HG03378 (cell line): ENCODE data around the gene MOCS2.

Source experiments
- ATAC-seq: cut with Tn5 transposase; IDR thresholded peaks from one replicate; pipeline ENCODE4 v1.9.1; 2021; ENCODE audit warnings: mild to moderate bottlenecking, moderate library complexity; ENCODE audit not compliant: unreplicated experiment

The MOCS2 gene

GRCh38 chr5:53095931-53096525, 13.5 kb downstream of the MOCS2 start:
- ATAC-seq = peak; percentile 86

DNA sequence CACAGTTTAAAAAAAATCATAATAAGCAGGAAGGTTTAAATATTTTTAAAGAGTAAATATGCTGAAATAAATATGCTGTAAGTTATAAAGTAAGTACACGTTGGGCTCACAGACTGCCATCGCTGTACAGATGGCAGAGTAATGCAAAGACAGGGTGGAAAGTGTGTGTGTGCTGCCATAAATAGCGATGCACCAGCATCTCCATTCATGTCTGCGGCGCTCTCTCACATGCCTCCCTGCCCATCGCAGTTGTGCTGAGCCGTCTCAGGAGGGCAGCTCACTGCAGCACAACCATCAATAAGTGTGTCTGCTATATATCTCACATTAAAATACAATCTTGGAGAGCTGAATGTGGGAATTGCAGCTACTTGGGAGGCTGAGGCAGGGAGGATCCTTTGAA, 14.3 kb downstream of the MOCS2 start:
- no peak for ATAC-seq

DNA sequence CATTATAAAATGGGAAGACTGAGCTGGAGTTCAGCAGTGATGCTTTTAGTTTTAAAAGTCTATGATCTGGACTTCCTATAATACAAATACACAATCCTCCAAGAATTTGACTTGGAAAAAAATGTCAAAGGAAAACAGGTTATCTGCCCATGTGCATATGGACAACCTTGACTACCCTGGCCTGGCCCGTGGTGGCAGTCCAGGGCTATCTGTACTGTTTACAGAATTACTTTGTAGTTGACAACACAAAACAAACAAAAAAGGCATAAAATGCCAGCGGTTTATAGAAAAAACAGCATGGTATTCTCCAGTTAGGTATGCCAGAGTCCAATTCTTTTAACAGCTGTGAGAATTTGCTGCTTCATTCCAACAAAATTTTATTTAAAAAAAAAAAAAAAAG, 17.3 kb downstream of the MOCS2 start:
- no peak for ATAC-seq

- no peak for ATAC-seq
Observed at GRCh38 chr5:53091289-53091688, 18.3 kb downstream of the MOCS2 start.

GRCh38 chr5:53090229-53090628, 19.3 kb downstream of the MOCS2 start:
- no peak for ATAC-seq

DNA sequence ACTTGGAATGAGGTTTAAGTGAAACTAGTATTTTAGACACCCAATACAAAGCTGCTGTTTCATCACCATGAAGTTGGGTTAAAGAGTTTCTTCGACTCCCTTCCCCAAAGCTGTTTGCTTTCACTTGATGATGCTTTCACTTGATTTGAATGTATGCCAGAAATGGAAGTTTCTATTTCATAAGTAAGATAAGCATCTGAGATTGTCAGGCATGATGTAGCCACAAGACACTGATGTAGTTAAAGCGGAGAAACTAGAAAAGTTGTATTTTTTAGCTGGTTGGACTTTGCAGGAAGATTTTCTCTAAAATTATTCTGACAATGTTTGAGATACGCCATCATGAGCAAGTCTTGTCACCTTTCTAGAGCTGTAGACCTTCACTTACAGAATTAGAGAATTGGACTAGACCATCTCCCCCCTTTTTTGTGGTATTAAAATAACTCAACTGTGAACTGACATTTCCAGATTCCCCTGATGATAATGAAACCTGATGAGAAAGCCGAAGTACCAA, 20.0 kb downstream of the MOCS2 start:
- peak; percentile 77 for ATAC-seq

- no peak for ATAC-seq
Observed at GRCh38 chr5:53087621-53088121, 21.9 kb downstream of the MOCS2 start.

GRCh38 chr5:53087171-53087570, 22.4 kb downstream of the MOCS2 start:
- no peak for ATAC-seq

DNA sequence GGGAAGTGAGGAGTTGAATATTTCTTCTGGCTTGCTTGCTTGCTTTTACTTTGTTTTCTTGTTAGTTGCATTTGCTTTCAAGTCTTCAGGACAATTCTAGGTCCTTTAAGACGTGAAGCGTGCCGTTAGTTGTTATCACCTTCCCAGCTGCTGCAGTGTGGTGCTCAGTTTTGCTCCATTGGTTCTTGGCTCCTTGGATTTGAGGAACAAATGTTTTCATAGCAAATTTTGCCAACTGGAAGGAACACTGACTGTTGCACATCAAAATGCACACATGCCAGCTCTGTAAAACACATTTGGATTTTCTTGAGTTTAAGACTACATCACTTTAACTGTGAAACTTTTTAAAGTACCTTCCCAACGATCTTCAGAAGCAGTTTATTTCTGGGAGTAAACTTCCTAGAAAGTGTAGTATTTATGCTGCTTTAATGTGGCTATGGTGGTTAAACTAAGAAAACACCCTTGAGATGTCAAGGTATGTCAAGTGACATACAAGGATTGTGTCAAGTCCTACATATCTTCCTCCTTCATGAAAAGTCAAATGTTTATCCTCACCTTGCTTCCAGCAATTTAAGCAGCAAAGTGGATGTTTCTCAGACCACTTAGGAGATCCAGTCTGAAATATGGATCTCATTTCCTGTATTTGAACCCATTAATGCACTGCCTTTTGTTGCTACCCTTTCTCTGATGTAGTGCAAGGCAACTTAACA, 24.9 kb downstream of the MOCS2 start:
- no peak for ATAC-seq

- ATAC-seq = no peak
Observed at GRCh38 chr5:53083927-53084326, 25.6 kb downstream of the MOCS2 start.

DNA sequence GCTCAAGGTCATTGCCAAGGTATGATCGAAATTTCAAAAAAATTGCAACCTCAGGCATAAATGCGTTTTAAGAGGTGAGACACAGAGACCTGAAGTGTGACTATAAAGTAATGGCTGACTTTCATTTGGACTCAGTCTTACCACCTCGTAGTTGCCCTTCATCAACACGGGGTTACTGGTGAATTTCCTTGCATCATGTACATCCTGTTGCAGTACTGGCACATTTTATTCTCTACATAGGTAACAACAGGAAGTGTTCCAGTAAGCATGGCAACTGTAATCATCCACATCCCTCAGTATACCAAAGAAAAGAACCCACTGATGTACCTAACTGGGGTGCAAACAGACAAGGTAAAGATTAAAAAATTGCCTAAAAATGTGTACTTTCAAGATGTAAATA, 29.3 kb downstream of the MOCS2 start:
- no peak for ATAC-seq

GRCh38 chr5:53076014-53076583, 33.5 kb downstream of the MOCS2 start:
- ATAC-seq = no peak

DNA sequence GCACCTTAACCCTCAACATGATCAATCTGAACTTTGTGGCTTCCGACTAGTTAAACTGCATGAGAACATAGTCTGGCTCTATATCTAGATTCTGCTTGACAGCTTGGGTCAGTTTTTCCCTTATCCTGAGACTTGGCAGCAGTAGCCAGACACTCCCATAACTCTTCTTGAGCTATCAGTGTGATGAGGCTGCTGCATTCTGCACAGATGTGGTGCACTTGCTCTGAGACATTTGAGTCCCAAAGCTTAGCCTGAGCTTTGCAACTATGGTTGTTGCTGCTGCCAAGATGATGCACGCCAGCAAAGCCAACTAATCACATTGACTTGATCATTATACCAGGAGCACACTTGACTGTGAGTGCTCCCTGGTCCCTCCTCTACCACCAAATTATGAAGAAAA, 36.2 kb downstream of the MOCS2 start:
- no peak for ATAC-seq

GRCh38 chr5:53071738-53072137, 37.8 kb downstream of the MOCS2 start:
- ATAC-seq = no peak

DNA sequence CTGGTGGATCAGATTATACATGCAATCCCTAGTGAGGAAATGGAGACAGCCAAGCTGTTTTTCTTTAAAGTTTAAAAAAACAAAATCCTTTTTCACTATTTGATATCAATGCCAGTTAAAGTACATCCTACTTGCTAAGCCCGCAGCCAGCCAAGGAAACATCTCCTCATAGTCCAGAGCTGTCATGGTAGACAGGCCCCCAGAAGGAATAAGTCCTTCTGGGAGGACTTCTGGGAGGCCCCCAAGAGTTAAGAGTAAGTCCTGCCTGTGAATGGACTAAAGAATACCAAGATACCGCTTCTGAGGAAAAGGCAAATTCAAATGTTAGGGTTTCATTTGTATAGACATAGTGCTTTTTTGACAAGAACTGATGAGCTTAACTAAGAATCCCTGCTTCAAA, 38.3 kb downstream of the MOCS2 start:
- no peak for ATAC-seq

DNA sequence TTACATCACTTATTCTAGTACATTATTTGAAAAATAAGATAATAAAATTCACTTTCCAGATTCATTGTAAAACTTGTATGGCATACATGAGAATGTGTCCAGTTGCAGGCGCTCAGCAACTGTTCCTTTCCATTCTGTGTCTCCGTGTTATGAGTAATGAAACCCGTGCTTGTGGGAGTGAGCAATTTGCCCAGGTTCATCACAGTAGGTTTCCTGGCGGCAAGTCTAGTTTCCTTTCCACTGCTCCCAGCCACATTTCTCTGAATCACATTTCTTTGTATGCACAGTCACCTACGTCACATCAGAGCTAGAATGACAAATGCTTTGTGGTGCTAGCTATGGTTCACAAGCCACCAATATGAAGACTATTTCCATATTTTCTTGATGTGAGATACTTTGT, 39.9 kb downstream of the MOCS2 start:
- no peak for ATAC-seq

DNA sequence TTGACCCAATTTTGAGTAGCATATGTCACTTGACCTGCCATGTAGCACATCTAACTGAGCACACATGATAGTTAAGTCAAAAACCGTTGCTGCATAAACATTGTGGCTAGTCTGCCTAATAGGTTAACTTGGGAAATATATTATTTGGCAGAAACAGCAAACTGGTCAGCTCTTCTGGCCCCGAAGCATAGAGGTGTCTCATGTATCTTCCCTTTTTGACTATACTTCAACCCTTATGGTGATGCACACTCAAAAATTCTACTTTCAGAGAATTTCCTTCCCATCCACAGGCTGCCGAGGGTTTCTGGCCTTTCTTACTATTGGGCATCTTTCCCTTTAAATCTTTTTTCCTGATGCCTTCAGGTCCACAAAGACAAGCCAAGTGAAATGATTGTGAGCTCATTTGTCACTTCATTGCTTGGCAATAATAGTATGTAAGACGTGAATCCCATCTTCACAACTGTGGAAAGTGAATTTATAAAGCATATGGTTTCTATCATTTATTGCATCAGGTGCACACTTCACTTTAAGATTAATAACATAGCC, 41.2 kb downstream of the MOCS2 start:
- no peak for ATAC-seq

DNA sequence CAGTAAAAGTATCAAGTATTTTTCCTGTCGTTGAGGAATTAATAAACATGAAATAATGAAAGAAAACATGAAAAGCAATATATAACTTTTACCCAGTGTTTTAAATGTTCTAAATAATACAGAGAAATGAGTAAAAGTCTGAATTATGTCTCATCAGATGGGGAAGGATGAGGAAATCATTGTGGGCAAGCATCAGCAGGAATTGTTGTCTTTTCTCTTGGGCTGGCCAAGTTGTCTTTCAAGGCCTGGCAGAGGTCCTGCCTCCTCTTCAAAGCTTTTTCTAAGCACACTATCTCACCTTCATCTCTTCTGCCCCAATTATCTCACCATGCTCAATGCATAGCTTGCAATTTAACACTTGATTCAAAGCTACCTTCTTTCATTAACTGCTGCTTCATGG, 41.9 kb downstream of the MOCS2 start:
- no peak for ATAC-seq

DNA sequence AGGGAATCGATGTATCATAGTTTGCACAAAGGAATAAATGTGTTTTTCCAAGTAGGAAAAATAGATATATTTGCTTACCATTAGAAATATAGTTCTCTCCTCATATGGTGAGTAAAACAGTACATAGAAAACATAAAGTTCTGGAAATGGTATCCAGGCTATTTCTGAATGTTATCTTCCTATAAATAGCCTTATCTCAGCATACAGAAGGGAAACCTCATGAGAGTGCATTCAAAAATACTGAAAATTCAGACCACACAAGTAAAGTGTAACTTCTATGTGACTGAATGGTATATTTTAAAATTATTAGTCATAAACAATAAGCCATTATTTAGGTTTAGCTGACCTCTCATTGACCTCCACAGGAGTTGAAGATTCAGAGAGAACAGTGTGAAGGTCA, 43.5 kb downstream of the MOCS2 start:
- ATAC-seq = no peak

DNA sequence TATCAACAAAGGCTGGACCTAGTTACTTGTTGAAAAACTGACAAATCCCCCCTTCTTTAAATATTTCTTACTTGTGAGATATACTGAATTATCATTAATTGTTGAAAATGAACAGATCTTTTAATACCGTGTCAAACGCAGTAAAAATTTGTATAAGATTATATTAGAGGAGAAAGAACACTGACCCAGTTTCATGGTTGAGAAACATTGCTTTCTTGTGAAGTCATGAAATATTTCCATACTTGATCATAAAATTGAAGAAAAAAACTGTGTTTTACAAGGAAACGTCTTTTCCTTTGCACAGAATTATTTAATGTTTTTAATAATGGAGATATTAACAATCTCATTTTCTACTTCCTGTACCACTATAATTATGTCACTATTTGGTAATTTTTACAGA, 45.8 kb downstream of the MOCS2 start:
- no peak for ATAC-seq

DNA sequence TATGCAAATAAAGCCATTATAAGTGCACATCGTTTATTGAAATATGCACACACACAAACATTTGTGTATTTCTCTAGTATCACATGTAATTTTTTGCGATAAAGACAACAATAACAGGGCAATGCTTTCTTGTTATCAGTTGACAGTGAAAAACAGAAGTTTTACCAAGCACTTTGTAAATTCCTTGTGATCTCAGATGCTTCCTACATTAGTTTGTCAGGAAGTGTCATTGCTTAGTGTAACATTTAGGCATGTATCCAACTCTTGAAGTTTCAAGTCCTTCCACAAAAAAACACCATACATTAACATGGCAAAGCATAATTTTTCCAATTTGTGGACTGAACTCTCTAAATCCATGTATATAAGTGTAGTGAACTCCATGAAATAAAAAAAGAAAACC, 46.4 kb downstream of the MOCS2 start:
- no peak for ATAC-seq

- no peak for ATAC-seq
Observed at GRCh38 chr5:53059281-53059680, 50.3 kb downstream of the MOCS2 start.
